ENCODE measurements around the gene HOXA6. TPM values are rescaled to one million over a fixed set of nuclear protein-coding genes. Genes with fewer than 3 reads are reported as not detected.
A peak's percentile ranks its signal among the peaks of the same experiment; 100 is the strongest.

HOXA6 gene
- total RNA-seq, 1 donor from 2014 or later, result 0.80 TPM

DNA sequence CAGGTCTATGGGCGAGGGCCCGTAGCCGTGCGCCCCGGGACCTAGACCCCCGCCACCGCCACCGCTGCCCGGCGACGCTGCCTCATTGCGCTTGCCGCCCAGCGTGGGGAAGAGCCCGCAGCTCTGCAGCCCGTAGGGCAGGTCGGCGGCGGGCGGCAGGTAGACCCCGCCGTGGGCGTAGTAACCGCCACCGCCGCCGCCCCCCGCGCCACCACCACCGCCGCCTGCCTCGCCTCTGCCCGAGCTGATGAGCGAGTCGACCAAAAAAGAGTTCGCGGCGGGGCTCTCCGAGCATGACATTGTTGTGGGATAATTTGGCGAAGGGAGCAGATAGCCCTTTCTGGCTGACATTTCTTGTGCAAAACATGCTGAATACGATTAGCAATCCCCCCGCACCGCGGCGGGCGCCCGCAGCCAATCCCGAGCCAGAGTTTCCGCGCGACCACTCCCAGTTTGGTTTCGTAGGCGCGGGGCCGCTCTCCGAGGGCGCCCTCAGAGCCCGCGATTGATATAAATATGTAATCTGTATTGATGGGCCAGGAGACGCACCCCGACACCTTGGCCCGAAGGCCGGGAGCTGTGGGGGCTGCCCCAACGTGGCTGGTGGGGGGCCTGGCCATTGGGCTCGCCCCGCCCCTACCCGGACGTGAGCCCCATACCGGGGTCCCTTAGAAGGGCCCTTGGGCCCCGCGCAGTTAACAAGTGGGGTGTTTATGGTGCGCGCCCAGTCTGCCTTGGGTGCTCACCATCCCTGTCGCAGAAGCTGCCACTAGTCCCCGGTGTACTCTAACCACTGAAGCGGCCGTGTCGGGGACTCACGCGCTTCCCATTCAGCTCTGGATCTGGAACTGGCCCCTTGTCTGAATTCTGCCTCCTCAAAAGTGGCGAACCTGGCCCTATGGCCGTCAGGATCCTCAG lies 26.6 kb upstream of the HOXA6 start, which contains the start of gene HOXA10:
Gene HOXA10 (minus strand): TSS at position 365 of the 918 bp plus-strand sequence. CDS start 14 bp downstream, at position 351.
- peak; percentile 44 for DNase-seq (ENCODE audit: low read depth)

DNA sequence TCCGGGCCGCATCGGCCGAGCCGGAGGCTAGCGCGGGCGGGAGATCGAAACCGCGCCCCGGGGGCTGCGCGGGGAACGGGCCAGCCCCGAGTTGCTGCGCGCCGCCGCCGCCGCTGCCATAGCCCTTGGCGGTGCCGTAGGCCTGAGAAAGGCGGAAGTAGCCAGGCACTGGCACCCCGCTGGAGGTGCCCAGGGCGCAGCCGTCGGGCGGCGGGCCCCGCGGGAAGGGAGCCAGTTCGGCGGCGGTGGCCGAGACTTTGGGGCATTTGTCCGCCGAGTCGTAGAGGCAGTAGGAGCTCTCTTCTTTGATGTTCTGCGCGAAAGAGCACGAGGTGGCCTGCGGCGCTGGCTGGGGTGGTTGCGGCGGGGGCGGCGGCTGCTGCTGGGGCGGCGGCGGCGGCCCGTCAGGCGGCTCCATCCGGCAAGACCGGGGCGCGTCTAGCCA lies 26.0 kb upstream of the HOXA6 start:
- DNase-seq (ENCODE audit: low read depth), result no peak

DNA sequence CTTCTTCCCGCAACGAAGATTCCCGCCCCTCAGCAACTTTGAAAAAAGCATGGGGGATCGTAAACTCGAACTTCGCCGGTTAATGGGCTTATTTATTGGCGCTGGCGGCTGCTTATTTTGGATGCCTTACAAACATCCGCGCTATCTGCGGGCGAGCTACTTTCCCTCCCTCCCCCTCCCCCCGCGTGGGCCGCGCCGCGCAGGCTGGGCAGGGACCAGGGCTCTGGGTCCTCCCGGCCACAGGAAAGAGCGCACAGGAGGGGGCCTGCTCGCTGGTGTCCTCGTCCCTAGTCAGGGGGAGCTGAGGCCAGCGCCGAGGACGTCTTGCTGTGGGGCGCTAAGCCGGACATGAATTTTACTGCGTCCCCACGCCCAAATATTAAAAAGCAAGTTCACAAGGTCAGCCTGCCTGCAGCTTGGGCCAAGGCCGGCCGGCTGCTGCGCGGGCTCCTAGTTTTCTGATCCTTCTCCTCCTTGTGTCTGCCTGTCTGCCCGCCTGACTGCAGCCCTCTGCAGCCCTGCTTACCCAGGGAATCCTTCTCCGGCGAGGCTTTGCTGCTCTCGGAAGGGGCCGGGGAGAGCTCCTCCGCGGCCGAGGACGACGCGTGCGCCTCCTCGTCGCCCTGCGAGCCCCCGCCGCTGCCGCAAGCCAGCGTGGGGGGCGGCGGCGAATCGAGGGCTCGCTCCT lies 25.4 kb upstream of the HOXA6 start:
- peak; percentile 77 for DNase-seq (ENCODE audit: low read depth)

DNA sequence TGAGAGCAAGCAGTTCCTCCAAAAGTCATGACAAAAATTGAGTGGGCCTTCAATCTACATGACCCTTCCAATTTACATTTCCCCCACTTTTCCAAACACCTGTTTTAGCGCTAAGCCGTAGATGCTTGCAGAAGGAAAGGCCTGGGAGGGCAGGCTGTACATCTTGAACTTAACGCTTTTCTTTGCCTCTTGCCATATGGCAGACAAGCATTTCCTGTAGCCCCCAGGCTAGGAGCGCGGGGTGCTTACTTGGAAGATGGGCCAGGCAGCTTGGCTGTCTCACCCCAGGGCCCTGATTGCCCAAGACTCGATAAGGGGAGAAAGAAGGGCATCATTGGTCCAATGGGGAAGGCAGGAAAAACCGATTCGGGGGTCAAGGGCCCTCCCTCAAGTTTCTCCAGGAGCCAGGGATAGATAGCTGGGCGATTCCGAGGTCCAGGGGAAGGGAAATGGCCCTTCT lies 24.8 kb upstream of the HOXA6 start:
- no peak for DNase-seq (ENCODE audit: low read depth)

DNA sequence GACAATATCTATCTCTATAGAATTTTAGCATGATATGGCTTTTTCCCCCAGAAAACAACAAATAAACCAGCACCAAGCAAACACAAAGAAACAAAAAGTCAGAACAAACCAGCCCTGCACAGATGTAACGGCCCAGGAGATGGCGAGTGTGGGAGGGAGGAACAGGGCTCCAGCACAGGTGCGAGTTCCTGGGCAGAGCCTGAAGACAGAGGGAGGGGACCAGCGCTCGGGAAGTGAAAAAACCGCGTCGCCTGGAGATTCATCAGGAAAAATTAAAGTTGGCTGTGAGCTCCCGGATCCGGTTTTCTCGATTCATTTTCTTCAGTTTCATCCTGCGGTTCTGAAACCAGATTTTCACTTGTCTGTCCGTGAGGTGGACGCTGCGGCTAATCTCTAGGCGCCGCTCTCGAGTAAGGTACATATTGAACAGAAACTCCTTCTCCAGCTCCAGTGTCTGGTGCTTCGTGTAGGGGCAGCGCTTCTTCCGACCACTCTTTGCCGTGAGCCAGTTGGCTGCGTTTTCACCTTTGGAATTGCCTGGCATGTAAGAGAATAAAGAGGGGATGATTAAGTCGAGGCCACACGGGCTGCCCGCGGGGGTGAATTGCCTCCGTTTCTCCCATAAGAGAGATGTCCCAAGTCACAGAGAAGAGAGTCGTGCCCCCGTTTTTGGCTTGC lies 24.2 kb upstream of the HOXA6 start:
- no peak for DNase-seq (ENCODE audit: low read depth)

DNA sequence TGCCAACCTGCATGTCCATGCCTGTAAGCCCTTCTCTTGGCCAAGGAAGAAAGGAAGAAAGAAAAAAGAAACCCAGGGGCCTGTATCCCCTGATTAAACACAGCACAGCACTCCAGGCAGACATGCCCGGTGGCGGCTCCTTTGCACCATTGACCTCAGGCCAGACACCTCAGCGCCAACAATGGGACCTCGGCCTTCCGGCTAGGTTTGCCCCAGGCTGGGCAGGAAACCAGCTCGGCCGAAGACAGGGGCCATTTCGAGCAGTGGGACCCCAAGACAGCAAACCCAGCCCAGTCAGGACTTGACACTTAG lies 23.7 kb upstream of the HOXA6 start:
- DNase-seq (ENCODE audit: low read depth), result no peak

DNA sequence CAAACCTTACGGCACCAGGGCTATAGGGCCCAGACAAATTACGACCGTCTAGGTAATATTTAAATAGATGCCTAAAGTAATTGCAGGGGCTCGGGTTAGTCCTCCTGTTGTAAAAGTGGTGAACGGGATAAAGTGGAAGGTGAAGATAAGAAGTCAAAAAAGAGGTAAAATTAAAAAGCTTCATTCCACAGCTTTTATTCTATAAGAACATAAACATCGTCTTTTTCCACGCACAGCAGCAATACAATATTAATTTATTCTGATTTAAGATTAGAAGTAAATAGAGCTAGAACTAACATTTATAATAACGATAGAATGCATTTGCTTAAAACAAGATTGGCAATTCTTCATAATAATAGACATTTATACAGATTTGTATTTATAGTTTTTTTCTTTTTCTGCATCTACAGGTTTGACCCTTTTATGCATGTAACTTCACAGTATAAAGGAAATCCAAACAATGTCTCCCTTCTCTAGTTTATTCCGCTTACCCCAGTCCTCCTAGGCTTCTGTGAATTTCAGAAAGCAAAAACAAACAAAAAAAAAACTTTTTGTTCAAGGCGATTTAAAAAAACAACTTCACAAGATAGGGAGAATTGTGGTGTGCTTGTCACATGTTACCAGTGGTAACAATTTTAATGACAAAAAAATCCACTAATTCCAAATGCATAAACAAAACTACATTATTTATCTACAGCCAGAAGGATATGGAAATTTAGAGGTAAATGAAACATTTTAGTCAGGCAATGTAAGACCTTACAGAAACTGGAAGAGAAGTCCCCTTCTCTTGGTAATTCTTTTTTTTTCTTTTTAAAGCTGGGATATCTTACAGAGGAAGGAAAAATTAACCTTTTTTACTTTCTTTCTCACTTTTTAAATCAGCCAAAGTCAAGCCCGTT lies 23.1 kb upstream of the HOXA6 start:
- DNase-seq (ENCODE audit: low read depth), result no peak

DNA sequence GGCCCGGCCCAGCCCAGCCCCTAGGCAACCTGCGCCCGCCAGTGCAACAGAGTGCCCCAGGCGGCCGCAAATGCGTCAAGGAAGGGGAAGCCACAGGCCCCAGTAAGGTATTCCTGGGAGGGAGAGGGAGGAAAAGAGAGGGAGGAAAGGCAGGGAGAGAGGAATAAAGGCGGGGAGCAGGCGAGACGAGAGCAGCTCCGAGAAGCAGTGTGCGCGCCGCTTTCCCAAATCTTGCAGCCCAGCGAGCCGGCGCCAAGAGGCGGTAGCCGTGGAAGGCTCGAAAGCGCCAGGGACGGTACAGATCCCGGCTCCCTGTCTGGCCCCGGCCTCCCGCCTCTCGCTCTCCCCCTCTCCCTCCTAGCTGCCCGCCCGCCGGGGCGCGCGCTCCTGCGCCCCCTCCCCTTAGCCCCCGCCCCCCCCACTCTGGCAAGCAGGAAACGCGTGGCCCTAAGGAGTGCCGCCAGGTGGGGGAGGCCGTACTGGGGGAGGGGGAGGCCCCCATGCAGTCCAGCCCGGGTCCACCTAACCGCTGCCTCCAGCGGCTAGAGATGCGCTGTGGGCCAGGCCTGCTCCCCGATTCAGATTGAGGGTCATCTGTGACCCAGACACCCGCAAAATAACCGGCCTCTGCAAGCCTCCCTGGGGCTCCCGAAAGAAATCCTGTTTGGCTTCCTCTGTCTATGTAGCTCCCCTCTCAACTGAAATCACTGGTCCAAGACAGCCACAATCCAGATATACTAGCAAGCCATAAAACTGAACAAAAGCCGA lies 22.3 kb upstream of the HOXA6 start:
- no peak for DNase-seq (ENCODE audit: low read depth)

DNA sequence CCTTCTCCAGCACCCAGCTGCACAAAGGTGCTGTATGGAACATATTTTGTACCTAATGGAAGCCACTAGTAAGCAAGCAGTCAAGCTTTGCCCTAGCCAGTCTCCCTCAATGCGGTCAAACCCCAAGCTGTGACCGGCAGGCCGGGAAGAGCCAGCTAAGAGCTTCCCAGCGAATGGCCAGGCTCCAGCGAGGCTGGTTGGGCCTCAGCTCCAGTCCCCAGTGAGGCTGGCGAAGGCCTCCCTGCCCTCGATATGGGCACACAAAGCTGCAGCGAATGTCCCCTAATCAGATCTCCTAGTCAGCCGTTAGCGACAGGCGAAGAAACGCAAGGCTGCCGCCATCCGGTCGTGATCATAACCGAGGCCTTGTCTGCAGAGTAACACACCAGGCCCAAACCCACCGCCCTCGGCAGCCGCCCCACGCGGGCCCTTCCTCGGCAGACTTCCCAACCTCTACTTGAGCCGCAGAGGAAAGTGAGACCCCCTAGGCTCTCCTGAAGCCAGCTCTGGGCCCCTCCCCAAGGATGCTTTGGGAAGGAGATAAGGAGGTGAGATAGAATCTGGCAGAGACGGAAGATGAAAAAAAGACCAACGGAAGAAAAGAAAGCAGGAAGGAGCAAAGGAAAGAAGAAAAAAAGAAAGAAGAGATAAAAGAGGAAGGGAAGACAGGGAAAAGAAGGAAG lies 20.8 kb upstream of the HOXA6 start:
- DNase-seq (ENCODE audit: low read depth), result no peak

DNA sequence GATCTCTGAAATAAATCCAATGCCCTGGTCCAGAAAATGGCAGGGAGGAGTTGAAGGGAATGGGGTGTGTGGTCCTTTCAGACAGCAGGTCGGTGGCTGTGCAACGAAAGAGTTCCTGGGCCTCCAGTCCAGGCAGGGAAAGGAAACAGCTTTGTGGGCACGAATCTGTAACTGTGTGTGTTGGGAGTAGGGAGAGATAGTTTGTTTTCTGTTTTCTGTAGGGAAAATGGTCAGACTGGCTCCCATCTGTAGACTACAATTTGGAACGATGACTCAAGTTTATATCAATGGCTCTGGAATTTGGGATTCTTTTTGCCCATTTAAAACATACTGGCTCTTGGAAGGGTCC lies 20.3 kb upstream of the HOXA6 start:
- no peak for DNase-seq (ENCODE audit: low read depth)

DNA sequence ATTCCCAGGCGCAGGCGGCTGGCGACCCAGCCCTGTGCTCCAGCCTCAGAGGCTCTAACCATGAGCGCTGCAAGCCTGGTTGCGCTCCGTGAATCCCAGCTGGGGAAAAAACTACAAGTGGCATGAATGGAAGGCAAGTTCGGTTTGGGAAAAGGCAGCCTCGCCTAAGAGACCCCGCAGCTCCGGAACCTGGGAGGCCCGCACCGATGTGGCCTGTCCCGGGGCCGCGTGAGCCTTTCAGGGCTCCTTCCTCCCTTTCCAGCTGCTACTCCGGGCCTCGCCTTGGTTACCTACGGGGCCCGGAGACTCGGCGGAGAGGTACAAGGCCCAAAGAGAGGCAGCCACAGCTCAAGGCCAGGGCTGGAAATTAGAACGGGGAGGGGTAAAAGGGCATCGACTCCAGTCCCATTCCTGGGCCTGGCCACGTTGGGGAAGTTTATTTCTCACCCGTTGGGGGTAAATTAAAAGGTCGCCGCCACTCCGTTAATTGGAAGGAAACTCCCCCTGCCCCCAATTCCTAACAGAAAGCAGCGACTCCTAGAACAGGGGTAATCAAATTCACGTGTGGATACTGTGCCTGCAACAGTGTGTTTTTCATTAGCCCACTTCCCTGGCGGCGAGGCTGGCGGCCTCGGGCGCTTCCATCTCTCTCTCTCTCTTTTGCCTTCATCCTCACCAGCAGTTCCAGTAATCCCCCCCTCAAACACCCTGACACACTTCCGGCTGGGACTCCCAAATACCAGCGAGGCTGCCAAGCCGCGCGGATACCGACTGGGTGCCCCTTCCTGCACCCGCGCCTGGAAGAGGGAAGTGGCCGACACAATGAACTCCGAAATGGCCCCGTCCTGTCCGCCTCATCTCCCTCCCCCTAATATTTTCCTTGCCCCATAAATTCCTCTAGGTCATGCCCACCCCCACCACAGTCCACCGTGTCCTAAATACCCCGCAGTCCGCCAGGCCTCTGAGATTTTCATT lies 19.2 kb upstream of the HOXA6 start:
- no peak for DNase-seq (ENCODE audit: low read depth)

DNA sequence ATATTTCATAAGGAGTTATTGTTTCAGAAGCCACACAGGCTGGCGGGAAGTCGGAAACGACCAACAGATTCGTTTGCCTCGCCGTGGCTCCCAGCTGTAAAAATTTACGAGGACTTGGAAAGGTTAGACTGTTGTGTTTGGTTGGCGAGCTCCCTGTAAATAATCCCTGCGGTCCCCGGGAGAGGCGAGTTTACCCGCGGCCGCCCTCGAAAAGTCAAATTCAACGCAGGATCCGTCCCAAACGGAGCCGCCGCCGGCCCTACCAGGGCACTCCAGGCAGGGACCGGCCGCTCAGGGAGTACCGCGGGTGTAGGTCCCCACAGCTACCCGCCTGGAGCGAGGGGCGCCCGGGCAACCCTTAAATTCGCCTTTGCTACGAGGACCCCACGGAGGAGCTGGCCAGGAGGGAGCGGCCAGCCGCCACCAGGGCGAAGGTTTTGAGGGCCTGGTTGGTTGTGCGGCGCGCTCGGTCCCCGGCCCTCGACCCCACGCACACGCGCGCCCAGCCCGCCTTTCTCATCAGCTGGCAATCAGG lies 18.5 kb upstream of the HOXA6 start:
- no peak for DNase-seq (ENCODE audit: low read depth)

DNA sequence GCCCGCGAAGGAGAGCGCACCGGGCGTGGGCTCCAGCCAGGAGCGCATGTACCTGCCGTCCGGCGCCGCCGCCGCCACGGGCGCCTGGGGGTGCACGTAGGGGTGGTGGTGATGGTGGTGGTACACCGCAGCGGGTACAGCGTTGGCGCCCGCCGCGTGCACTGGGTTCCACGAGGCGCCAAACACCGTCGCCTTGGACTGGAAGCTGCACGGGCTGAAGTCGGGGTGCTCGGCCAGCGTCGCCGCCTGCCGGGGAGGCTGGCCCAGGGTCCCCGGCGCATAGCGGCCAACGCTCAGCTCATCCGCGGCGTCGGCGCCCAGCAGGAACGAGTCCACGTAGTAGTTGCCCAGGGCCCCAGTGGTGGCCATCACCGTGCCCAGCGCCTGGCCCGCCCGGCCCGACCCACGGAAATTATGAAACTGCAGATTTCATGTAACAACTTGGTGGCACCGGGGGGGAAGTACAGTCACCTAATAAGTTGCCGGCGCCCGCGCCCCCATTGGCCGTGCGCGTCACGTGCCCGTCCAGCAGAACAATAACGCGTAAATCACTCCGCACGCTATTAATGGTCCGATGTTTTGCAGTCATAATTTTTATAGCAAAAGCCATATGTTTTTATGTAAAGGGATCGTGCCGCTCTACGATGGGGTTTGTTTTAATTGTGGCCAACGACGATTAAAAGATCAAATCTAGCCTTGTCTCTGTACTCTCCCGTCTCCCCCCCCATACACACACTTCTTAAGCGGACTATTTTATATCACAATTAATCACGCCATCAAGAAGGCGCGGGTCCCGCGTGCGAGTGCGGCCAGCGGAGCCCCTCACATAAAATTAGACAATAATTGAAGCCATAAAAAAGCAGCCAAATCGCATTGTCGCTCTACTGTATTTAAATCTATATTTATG lies 17.8 kb upstream of the HOXA6 start, which contains the start of gene HOXA9:
Gene HOXA9 (minus strand): TSS at position 449 of the 907 bp plus-strand sequence. CDS start 80 bp downstream, at position 369.
- DNase-seq (ENCODE audit: low read depth), result peak; percentile 91

DNA sequence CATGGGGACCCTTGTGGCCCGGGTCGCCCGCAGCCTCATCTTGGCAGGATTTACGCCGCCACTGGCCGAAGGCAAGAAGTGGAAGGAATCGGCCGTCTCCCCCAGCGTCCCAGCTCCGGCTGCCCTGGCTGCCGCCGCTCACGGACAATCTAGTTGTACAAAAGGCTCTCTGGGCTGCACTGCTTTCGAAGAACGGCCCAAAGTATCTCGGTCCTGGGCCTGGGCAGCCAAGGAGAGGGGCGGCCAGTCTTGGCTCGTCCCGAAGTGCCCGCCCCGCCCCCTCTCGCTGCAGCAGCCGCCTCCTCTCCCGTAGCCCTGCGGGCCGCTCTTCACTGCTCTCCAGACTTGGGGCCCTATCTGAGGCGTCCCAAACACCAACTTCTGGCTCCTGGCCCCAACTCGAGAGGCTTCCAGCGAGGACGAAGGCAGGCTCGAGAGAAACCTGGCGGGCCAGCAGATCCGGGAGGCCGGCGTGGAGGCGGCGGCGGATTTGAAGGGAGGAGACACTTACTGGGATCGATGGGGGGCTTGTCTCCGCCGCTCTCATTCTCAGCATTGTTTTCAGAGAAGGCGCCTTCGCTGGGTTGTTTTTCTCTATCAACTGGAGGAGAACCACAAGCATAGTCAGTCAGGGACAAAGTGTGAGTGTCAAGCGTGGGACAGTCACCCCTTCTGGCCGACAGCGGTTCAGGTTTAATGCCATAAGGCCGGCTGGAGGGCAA lies 17.0 kb upstream of the HOXA6 start:
- DNase-seq (ENCODE audit: low read depth), result no peak

DNA sequence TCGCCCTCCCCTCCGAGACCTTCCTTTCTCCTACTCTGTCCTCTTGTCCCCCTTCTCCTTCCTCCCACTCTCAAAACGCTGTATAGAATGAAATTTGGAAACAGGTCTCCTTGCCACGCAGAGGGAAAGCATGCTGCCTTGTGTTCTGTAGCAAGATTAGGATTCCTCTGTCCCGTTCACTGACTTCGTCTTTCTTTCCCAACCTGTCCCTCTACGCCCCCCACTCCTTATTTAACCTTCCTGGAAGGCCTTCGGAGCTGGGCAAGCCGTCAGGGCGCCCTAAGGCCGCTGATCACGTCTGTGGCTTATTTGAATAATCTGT lies 16.4 kb upstream of the HOXA6 start:
- no peak for DNase-seq (ENCODE audit: low read depth)

DNA sequence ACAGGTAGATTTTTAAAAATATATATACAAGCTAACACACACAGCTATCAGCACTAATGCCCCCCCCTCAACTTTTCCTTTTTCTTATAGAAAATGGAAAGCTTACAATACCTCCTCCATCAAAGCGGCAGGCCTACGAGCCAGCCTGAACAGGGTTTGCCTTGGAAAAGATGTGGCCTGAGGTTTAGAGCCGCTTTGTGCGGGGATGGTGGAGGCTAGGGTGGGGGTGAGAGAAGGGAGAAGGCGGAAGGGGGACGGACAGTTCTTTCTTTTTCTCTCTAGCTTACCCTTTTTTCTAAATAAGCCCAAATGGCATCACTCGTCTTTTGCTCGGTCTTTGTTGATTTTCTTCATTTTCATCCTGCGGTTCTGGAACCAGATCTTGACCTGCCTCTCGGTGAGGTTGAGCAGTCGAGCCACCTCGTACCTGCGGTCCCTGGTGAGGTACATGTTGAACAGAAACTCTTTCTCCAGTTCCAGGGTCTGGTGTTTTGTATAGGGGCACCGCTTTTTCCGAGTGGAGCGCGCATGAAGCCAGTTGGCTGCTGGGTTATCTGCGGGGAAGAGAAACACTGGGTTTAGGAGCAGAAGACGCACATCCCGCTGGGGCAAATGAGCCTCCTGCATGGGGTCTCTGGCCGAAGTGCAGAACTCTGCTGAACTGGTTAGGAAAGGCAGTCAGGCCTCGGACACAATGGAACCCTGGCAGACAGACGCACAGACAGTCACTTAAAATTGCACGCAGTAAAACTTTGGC lies 15.9 kb upstream of the HOXA6 start:
- no peak for DNase-seq (ENCODE audit: low read depth)
